Epithelial cell of proximal tubule (primary cell): ENCODE data around the gene HDAC4. TPM values are rescaled to one million over a fixed set of nuclear protein-coding genes. Genes with fewer than 3 reads are reported as not detected.

Experiments
- DNase-seq: peaks from one replicate; pipeline ENCODE4 v3.0.0-alpha.2; 2011; ENCODE audit warnings: low read depth
- H3K4me3 ChIP-seq: 2 replicates; pipeline ENCODE4 v1.5.1; 2011; ENCODE audit warnings: low read depth, mild to moderate bottlenecking, low read length
- total RNA-seq: library from RNA; depleted of rRNA; stranded (reverse); fragments of >200 nt; gene quantifications from 2 replicates; pipeline ENCODE4 v1.2.3, GENCODE V29; 2015
- TF ChIP-seq, protein P1 (sequence below): conservative IDR thresholded peaks from 2 replicates; pipeline ENCODE4 v1.5.1; 2012; ENCODE audit warnings: low read depth, mild to moderate bottlenecking, low read length

HDAC4 gene
- total RNA-seq, 1 donor from 2014 or later = 23.2 TPM

DNA sequence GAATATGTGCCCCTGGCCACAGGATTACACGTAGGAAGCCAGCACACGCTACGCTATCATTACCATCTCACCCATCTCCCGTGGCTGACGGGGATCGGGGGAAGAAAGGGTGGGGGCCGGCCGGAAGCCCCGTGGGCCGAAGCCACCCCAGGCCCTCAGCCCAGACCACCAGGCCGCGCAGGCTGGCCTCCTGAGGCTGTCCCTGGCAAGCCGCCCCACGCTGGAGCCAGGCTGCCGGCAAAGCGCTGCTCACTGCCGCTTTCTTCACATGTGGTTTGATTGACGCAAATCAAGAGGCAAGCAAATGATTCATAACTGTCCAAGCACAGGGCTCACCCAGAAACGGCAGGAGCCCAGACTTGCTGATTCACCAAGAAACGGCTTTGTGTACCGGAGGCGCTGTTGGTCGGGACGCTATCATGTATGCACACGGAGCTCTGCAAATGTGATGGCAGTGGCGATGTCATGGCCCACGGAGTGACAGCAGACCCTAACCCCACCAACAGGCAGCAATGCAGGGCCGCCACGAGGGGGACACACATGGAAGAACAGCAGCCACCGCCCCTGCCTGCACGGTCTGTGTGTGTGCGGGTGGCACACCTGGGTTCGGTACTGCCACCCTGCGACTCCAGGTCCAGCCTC, 125.7 kb downstream of the HDAC4 start:
- peak overlapping the region; percentile 6 for H3K4me3 ChIP-seq

DNA sequence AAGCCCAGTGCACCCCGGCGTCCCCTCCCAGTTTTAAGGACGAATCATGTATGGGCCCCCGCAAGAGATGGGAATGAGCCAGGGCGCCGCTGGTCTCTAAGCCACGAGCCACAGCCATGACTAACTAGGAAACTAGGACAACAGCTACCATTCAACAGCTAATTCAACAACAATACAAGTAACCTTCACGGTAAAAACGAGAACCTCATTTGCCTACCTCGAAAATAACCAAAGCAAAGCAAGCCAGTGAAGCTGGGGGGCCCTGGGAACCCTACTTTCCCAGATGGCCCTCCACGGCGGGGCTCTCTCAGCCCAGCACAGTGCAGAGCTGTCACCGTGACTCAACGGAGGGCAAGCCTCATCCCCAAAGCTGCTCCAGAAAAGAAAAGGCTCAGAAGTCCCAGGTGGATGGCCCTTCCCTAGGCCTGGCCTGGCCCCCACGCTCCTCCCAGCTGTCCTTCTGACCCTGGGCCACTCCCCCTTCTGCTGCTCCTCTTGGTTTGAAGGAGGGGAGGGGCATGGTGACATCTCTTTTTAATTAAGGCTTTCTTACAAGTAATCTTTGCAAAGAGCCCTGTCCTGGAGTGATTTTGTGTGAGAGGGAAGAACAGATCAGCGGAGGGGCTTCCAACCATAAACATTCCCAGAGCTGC, 126.3 kb downstream of the HDAC4 start:
- TF ChIP-seq, protein P1, sequence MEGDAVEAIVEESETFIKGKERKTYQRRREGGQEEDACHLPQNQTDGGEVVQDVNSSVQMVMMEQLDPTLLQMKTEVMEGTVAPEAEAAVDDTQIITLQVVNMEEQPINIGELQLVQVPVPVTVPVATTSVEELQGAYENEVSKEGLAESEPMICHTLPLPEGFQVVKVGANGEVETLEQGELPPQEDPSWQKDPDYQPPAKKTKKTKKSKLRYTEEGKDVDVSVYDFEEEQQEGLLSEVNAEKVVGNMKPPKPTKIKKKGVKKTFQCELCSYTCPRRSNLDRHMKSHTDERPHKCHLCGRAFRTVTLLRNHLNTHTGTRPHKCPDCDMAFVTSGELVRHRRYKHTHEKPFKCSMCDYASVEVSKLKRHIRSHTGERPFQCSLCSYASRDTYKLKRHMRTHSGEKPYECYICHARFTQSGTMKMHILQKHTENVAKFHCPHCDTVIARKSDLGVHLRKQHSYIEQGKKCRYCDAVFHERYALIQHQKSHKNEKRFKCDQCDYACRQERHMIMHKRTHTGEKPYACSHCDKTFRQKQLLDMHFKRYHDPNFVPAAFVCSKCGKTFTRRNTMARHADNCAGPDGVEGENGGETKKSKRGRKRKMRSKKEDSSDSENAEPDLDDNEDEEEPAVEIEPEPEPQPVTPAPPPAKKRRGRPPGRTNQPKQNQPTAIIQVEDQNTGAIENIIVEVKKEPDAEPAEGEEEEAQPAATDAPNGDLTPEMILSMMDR = no peak
- no peak overlapping the region for H3K4me3 ChIP-seq
- DNase-seq = no peak

More for the DNA sequence above, 125.7 kb downstream of the HDAC4 start:
- DNase-seq = no peak
- TF ChIP-seq, protein P1 = no peak

DNA sequence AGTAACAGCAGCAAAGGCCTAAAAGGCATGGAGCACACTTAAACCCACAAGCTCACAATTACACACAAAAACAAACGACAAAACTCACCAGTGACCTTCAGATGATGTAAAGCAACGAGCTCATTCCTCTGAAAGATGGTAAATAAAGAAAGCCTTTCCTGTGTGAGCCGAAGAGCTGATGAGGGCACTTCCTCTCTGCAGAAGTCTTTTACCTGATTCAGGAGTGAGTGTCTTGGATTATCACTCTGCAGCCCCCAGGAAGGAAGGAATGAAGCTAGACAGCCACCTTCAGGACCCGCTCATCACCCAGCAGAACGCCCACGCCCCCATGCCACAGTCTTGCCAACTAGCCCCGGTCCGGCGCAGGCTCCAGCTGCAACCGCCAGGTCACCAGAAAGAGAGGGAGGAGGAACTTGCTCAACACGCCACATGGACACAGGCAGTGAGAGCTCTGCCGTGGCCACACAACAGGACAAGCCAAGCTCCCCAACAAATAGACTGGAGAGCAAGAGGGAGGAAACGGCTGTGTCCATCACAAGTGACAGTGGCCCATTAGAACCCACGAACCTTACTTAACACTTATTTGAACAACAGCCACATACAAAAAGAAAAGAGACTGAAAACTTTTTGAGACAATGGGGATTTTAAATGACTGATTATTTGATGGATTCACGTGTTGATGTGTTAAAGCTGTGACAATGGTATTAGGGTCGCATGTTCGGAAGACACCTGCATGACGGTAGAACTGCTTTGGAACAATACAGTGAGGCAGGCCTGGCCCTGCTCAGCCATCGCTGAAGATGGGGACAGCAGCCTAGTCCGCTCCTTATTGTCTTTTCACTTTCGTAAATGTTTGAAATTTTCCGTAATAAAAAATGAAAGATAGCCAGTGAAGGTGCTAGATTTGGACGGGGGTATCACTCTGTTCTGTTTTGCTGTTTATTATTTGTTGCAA, 127.3 kb downstream of the HDAC4 start:
- TF ChIP-seq, protein P1 = no peak
- no peak for DNase-seq
- no peak overlapping the region for H3K4me3 ChIP-seq

DNA sequence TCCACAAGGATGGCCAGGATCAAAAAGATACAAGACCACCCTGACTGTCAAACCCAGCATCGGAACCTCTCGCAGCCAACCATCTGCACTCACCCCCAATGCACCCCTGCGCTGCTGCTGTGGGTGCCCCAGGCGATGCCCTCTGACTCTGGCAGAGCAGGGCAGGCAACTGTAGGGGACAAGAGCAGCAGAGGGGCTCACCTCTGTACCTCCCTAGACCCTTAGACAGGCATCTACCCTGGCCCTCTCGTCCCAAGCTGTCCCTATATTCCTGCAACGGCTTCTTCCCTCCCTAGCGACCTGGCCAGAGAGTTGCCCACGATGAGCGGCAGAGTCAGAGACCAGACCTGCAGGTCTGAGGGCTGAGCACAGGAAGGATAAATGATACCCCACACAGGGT, 128.2 kb downstream of the HDAC4 start:
- no peak overlapping the region for H3K4me3 ChIP-seq
- TF ChIP-seq, protein P1 = no peak
- no peak for DNase-seq

DNA sequence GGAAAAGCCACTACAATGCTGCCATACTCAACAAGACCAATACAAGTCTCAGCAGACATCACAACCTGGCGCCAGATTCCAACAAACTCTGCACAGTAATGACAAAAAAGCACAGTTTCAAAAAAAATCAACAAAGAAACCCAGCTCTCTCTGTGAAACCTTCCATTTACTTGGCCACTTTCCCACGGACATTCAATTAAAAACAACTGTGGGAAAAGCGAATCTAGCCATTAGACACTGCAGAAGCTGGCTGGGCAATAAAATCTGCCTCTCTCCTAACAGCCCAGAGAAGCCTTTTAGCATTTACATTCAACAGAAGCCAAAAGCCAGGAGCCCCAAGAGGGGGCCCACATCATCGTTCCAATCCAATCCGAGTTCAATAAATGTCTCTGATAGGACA, 128.9 kb downstream of the HDAC4 start:
- TF ChIP-seq, protein P1 = no peak
- no peak for DNase-seq
- no peak overlapping the region for H3K4me3 ChIP-seq

DNA sequence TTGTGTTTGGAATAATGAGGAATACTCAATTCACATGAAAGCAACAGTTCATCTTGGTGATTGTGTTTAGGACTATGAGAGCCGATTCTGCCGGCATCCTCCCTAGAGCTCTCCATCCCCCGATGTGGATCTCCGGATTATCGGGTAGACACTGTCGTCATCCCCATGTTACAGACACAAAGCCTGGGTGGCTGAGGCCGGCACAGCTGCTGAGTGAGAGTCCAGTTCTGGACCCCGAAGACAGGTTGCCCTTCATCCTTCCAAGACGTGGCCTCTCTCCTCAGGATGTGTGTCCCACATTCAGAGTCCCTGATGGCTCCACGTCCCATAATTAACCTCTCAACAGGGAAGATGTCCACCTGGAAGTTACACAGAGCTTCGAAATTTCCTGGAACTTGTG, 129.3 kb downstream of the HDAC4 start:
- DNase-seq = no peak
- H3K4me3 ChIP-seq = no peak overlapping the region
- TF ChIP-seq, protein P1 = no peak
